Raji (cell line): Measurements from ENCODE around the gene ATP10A.

Source experiments
- POLR2A ChIP-seq: IDR thresholded peaks from 2 replicates; pipeline ENCODE4 v1.6.1; 2011; ENCODE audit warnings: low read depth, low read length, control low read depth; ENCODE audit not compliant: insufficient read depth

Gene ATP10A

GRCh38 chr15:25679964-25680685 is 183.0 kb downstream of the ATP10A start:
- no peak for TF ChIP-seq POLR2A

- no peak for TF ChIP-seq POLR2A
Observed at GRCh38 chr15:25679492-25679891, 183.6 kb downstream of the ATP10A start.

DNA sequence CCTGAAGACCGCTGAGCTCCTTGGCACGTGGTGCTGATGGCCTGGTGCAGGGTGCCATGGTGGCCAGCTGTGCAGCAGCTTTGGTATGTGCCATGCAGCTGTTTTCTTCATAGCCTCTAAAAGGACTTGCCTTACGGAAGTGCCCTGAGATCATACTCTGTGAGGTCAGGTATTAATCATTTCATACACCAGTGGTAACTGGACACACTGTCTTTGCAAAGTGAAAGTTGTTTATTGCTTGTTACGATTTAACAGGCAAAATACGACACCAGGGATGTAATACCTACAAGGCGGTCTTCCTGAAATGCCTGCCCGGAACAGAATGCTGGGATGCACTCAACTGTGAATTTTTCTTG is 184.6 kb downstream of the ATP10A start:
- no peak for TF ChIP-seq POLR2A

DNA sequence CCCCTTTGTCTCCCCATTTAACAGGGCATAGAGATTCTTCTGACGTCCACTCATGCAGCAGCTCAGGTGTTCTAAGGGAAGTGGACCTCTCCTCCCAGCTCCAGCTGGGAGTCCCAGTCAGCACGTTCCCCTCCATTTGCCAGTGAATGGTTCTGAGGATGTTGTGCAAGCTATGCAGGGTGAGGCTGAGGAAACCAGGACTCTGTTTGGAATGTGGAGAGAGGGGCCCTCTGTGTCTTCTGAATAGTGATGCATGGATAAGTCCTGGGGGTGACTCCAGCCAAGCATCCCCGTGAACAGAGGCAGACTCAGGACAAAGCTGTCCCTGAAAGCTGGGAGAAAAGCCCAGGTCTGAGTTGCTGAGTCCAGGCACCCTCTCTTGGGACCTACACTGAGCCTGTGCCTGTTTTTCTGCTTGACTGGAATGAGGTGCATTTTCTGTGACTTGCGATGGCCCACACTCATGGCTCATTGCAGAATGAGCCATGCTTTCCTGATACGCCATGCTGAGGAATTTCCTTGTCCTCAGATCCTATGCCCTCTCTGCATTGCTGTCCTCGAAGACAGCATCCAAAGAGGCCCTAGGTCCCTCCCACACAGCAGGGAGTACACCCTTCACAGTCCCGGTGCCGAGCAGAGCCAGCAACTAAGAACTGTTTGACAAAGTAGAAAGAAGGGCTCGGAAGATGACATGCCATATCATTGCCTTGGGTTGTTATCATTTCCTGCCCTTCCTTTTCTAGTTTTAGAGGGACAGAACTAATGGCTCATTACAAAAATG is 185.2 kb downstream of the ATP10A start:
- no peak for TF ChIP-seq POLR2A

DNA sequence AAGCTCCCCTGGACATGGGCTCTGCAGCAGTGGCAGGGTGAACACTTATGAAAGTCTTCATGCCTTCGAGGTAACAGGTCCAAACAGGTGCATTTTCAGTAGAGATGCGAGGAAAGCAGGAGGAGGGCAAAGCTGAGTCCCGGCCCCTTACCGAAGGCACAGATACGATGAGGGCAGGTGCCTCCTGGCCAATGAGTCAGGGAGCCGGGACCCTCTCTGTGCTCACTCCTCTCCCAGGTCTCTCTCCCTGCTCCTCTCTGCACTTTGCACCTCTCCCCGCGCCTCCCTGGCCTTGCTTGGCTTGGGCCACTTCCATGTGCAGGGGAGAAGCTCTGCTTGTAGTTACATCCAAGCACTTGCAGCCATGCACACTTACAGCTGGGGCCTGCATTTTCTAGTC is 187.1 kb downstream of the ATP10A start:
- TF ChIP-seq POLR2A = no peak

DNA sequence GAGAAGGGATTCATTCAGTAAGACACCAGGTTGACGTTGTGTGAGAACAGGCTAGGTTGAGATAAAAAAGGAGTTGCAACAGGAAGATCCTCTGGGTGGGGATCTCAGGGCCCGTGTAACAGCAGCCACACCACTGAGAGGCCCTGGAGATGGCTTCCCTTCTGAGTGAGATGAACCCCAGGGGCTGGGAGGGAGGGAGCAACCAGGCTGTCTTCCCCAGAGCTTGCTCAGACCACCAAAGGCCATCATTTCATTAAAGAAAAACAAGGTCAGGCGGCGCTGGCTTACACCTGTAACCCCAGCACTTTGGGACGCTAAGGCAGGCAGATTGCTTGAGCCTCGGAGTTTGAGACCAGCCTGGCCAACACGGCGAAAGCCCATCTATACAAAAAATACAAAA is 187.7 kb downstream of the ATP10A start:
- TF ChIP-seq POLR2A = no peak

GRCh38 chr15:25674913-25675312 is 188.2 kb downstream of the ATP10A start:
- no peak for TF ChIP-seq POLR2A

GRCh38 chr15:25673972-25674371 is 189.2 kb downstream of the ATP10A start:
- TF ChIP-seq POLR2A = no peak

DNA sequence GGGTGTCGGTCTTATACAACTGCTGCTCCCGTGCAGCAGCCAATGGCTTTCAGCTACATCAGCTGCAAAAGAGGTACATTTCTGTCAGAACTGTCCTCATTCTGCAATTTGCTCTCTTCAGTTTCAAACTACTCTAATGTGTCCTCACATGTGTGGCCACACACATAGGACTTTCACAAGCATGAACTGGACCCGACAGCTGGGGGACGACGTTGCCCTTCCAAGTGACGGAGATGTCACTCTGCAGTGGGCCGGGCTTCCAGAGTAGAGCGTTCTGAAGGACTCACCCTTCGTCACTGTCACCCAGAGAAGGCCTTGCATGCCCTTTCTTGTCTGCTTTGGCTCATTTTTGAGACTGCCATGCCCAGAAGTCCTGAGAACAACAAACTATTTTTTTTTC is 189.8 kb downstream of the ATP10A start:
- TF ChIP-seq POLR2A = no peak

GRCh38 chr15:25671132-25671531 is 192.0 kb downstream of the ATP10A start:
- TF ChIP-seq POLR2A = no peak

GRCh38 chr15:25670621-25671020 is 192.5 kb downstream of the ATP10A start:
- no peak for TF ChIP-seq POLR2A

DNA sequence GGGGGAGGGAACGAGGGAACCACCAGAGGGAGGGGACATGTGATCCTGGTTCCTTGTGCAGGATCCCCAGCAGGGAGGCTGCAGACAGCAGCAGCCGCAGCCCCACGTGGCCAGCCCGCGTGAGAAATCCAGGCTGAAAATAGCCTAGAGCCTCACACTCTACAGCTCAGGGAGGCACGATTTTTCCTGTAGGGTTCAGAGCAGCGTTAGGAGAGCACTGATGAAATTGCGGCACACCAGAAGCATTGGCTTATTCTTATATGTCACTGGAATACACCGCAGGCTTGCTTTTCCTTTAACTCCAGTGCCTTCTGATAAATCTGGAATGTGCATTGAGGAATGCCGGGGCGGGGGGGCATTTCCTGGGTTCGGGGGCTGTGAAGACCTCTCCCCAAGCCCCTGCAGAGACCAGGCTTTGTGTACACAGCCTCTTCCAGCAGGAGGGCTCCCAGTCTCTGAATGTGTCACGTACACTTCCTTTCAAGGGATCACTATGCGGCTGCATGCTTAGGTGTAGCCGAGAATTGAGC is 193.0 kb downstream of the ATP10A start:
- no peak for TF ChIP-seq POLR2A

DNA sequence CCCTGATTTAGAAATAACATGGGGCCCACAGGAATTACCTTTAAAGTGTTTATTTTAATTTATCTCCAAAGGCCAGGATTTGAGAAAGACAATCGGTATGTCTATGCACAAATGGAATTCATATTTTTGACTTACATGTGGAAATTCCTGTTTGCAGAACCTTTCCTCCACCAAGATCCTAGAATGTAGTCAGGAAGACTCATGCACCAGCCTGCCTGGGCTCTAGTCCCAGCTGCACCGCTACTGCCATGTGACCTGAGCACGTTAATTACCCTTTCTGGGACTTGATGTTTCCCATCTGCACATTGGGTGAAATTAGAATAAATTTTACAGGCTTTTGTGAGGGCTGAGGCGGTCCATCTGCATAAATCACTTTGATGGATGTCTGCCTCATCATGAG is 194.2 kb downstream of the ATP10A start:
- TF ChIP-seq POLR2A = no peak

DNA sequence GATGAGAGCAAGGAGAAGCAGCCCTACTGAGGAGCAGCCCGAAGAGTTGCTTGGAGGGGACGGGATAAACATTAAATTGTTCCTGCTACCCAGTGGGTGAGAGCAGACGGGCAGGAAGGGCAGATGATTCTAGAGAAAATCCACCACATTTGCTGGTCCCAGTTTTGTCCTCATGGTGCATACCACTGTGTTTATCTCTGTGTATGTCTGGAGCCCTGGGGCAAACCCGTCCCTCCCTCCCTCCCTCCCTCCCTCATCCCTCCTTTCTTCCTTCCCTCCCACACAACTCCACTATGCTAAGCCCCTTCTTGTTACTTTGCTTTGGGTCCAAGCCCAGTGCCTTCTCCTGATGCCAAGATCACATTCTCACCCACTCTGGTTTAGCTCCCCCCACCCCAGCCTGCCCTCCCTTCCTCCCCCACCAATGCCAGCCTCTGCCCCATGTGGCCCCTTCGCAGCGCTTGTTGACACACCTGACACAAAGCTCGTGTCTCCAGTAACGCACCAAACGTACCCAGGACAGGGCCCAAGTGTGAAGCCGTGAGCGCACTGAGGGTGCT is 194.8 kb downstream of the ATP10A start:
- no peak for TF ChIP-seq POLR2A

GRCh38 chr15:25667829-25668228 is 195.3 kb downstream of the ATP10A start:
- TF ChIP-seq POLR2A = no peak

- TF ChIP-seq POLR2A = no peak
Observed at GRCh38 chr15:25665913-25666312, 197.2 kb downstream of the ATP10A start.

- TF ChIP-seq POLR2A = no peak
Observed at GRCh38 chr15:25664761-25665160, 198.4 kb downstream of the ATP10A start.

GRCh38 chr15:25663515-25663914 is 199.6 kb downstream of the ATP10A start:
- TF ChIP-seq POLR2A = no peak
